ENCODE results near the gene PCNX1. TPM values are rescaled to one million over a fixed set of nuclear protein-coding genes. Genes with fewer than 3 reads are reported as not detected.

The PCNX1 gene
- total and polyA plus RNA-seq, 9 of the 15 experiments (the other 6 are each of a cell fraction or from before 2014, with no cell fraction given), result 0.30 to 4.5 (median 2.3) TPM

DNA sequence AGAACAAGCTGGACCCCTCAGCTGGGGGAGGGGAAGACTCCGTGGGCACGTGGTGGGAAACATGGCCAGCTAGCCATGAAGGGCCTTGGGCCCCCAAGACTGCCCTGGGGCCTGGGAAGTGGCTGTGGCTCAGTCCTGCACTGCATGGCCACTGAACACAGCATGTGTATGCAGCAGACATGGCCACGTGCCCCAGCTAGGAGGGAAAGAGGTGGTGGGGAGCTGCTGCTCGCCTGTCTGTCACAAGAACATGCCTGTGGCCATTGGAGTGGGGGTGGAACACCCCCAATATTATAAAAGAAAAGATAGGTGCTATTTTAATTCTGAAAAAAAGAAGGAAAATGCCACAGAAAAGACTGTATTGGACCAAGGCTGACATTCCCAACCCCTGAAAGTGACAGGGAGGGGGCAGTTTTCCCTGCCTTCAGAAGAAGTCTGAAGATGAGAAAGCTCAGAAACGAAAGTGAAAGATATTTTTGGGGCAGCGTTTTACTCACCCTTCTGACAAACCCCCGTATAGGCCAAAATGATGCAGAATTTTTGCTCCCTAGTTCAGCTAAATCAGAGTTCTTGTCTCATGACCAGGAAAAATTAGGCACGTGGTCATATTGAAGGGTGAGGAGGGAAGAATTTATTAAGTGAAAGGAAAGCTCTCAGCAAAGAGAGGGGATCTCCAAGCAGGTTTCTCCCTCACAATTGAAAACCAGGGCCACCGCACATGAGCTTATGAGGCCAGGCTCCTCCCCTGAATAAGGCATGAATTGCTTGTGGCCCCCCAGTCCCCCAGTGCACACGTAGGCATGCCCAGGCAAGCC lies 35.2 kb upstream of the PCNX1 start (continued):
- TF ChIP-seq, protein P1, sequence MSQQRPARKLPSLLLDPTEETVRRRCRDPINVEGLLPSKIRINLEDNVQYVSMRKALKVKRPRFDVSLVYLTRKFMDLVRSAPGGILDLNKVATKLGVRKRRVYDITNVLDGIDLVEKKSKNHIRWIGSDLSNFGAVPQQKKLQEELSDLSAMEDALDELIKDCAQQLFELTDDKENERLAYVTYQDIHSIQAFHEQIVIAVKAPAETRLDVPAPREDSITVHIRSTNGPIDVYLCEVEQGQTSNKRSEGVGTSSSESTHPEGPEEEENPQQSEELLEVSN (IDR thresholded peaks at IDR 0.05; ENCODE audit: borderline replicate concordance in 1 of 2, extremely low read depth in 1 of 2, insufficient read depth in 1 of 2, insufficient read length in 1 of 2, low read depth in 1 of 2, low read length in 1 of 2, poor library complexity in 1 of 2, severe bottlenecking in 1 of 2), result peak in 1 of 2 experiments; percentile 45

DNA sequence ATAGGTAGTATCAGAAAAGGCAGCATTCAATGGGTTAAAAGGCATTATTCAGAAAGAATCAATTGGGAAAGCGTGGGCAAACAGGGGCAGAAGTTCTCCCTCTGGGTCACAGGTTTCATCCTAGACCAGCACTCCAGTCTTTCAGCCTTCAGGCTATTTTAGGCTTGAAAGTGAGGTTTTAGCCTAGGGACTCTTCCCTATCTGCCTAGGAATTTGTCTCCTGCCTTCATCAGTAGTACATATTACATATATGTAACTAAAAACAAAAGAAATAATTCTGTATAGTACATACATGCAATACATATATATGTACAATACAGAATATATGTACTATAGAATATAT lies 34.6 kb upstream of the PCNX1 start:
- in situ Hi-C loops (cut with MboI), result no loop called here
- H3K4me3 ChIP-seq, result no peak overlapping the region
- ChIA-PET POLR2A (interaction anchor here (1.1 kb wide), 1 partner anchor 12 kb away, joined by 5 read pairs; no protein-coding TSS in a partner anchor), CTCF (ENCODE audit: low intra/inter-chr PET ratio) (no interaction called here)
- no peaks in the 10 kb centered on the region for H3K36me3 ChIP-seq (ENCODE audit: control insufficient read depth, insufficient read depth, low read length)
- H3K9ac ChIP-seq (ENCODE audit: insufficient read depth in 1 of 2, low read depth in 2 of 2, low read length in 2 of 2), result no peak overlapping the region
- no peak overlapping the region for H3K27ac ChIP-seq (ENCODE audit: extremely low read depth, low read depth, low read length)
- 0% methylated on average over 1 of the region's 1 CpG for WGBS (ENCODE audit: insufficient coverage, low coverage, missing lambda C conversion rate)
- H3K9me3 ChIP-seq (replicated peaks; ENCODE audit: control insufficient read depth, insufficient read depth, low read depth, low read length), result no peaks in the 10 kb centered on the region; the same call in 1 of the 2 replicates
- no peaks in the 10 kb centered on the region for H3K4me1 ChIP-seq (replicated peaks in 1 of 2; ENCODE audit: control insufficient read depth in 2 of 2, insufficient read depth in 2 of 2, low read length in 2 of 2)
- no peaks in the 10 kb centered on the region for H3K27me3 ChIP-seq (ENCODE audit: control insufficient read depth in 2 of 2, insufficient read depth in 2 of 2, low read length in 2 of 2)
- no peaks in the 10 kb centered on the region for H4K20me1 ChIP-seq (replicated peaks; ENCODE audit: control insufficient read depth, insufficient read depth, low read length)
- no peaks in the 10 kb centered on the region for H3K79me2 ChIP-seq (ENCODE audit: control insufficient read depth, insufficient read depth, low read length)
- intact Hi-C loops (cut with micrococcal nuclease), result no loop called here
- H3K4me2 ChIP-seq (ENCODE audit: insufficient read depth, low read length), result no peak overlapping the region
- DNase-seq (ENCODE audit: extremely low read depth in 1 of 4, low spot score in 3 of 4) (no peak), FAIRE-seq (no peak), ATAC-seq (no peak)
- H3K9me1 ChIP-seq (ENCODE audit: control insufficient read depth, insufficient read depth, low read length), result no peaks in the 10 kb centered on the region
- H2AFZ ChIP-seq (ENCODE audit: low read depth, low read length), result no peak overlapping the region
- TF ChIP-seq ILK (tag; IDR thresholded peaks at IDR 0.05; ENCODE audit: borderline replicate concordance, low read depth) (no peak), PTTG1 (tag; IDR thresholded peaks at IDR 0.05; ENCODE audit: low read depth) (no peak)
- no TSS peak for BruUV-seq (replicated peaks)
